ENCODE measurements around the gene ZNF175. TPM values are rescaled to one million over a fixed set of nuclear protein-coding genes. Genes with fewer than 3 reads are reported as not detected.

The ZNF175 gene
- total and polyA plus RNA-seq, 9 of the 15 experiments (the other 6 are each of a cell fraction or from before 2014, with no cell fraction given): 3.7 to 37.9 (median 14.0) TPM

- TF ChIP-seq E2F8 (IDR thresholded peaks at IDR 0.05; ENCODE audit: low read depth, partially characterized antibody): no peak
- TF ChIP-seq ARHGAP35 (IDR thresholded peaks at IDR 0.05; ENCODE audit: partially characterized antibody): no peak
- no peak for TF ChIP-seq HNRNPK (IDR thresholded peaks at IDR 0.05; ENCODE audit: low read depth, low read length, poor library complexity, severe bottlenecking)
- TF ChIP-seq ZBTB8A (IDR thresholded peaks at IDR 0.05; ENCODE audit: partially characterized antibody): no peak
- TF ChIP-seq ZEB2 (IDR thresholded peaks at IDR 0.05): no peak
- no peak for TF ChIP-seq ZNF436 (CRISPR knock-in tag; IDR thresholded peaks at IDR 0.05)
- TF ChIP-seq ZNF175 (CRISPR knock-in tag; IDR thresholded peaks at IDR 0.05; ENCODE audit: low read depth): peak; percentile 42; the same call in 1 of the 2 replicates
- no peak for TF ChIP-seq NR2C1 (IDR thresholded peaks at IDR 0.05)
- peak; percentile 58 for TF ChIP-seq NR2C1 (tag; IDR thresholded peaks at IDR 0.05)
- TF ChIP-seq ZNF76 (CRISPR knock-in tag; IDR thresholded peaks at IDR 0.05; ENCODE audit: borderline replicate concordance): no peak
- TF ChIP-seq ZFP30 (CRISPR knock-in tag; IDR thresholded peaks at IDR 0.05; ENCODE audit: borderline replicate concordance): no peak
- peak; percentile 87; the same call in 1 of the 2 replicates for TF ChIP-seq IRF1 (CRISPR knock-in tag; IDR thresholded peaks at IDR 0.05; ENCODE audit: borderline replicate concordance)
- 0 out of 2 replicates have a peak, but pooled peaks have one; percentile 39 for TF ChIP-seq KLF16 (IDR thresholded peaks at IDR 0.05)
- TF ChIP-seq NEUROD1 (IDR thresholded peaks at IDR 0.05; ENCODE audit: borderline replicate concordance, low read depth, low read length, partially characterized antibody): peak; percentile 27
- TF ChIP-seq SAFB2 (IDR thresholded peaks at IDR 0.05; ENCODE audit: borderline replicate concordance, low read depth, low read length, severe bottlenecking): no peak
- TF ChIP-seq MCM3 (IDR thresholded peaks at IDR 0.05): no peak
- TF ChIP-seq ZNF277 (CRISPR knock-in tag; IDR thresholded peaks at IDR 0.05; ENCODE audit: borderline replicate concordance): no peak
- TF ChIP-seq ZNF23 (CRISPR knock-in tag; IDR thresholded peaks at IDR 0.05): no peak
- TF ChIP-seq ZNF121 (CRISPR knock-in tag; conservative IDR thresholded peaks at IDR 0.05): no peak
- no peak for TF ChIP-seq ZNF408 (CRISPR knock-in tag; IDR thresholded peaks at IDR 0.05; ENCODE audit: low read depth)
- peak; percentile 87 for TF ChIP-seq ZNF644 (tag; IDR thresholded peaks at IDR 0.05; ENCODE audit: low read depth)
Measured at GRCh38 chr19:51607920-51608562, 37.0 kb downstream of the ZNF175 start (continued).

Data from K562 (cell line).